Spinal cord (tissue), 10 donors: Measurements from ENCODE around the gene FCHSD2. TPM values are rescaled to one million over a fixed set of nuclear protein-coding genes. Genes with fewer than 3 reads are reported as not detected.
A peak's percentile ranks its signal among the peaks of the same experiment; 100 is the strongest.
"Not testable (repeated sequence)": the region's sequence is repeated elsewhere in the genome, so short reads cannot be mapped to it uniquely, and the experiment has no call there.

ENCODE experiments used
- DNase-seq, 6 donors: peaks; one replicate each; pipeline versions ENCODE4 v3.0.0 to v3.0.0-alpha.2; 2013 to 2015; ENCODE audit warnings: low spot score in 6 of 6, low read depth in 4 of 6
- H3K27ac ChIP-seq: one replicate; pipeline ENCODE4 v1.5.1; 2013; ENCODE audit warnings: low read depth, low read length, control low read depth
- H3K27me3 ChIP-seq: one replicate; pipeline ENCODE4 v1.6.1; 2013; ENCODE audit warnings: low read length; ENCODE audit not compliant: control insufficient read depth, insufficient read depth
- H3K36me3 ChIP-seq: one replicate; pipeline ENCODE4 v1.6.1; 2013; ENCODE audit warnings: low read length; ENCODE audit not compliant: control insufficient read depth, insufficient read depth
- H3K4me1 ChIP-seq: one replicate; pipeline ENCODE4 v1.6.1; 2013; ENCODE audit warnings: low read length; ENCODE audit not compliant: control insufficient read depth, insufficient read depth
- H3K4me3 ChIP-seq: one replicate; pipeline ENCODE4 v1.5.1; 2013; ENCODE audit warnings: low read depth, low read length, control low read depth
- H3K9me3 ChIP-seq: one replicate; pipeline ENCODE4 v1.6.1; 2013; ENCODE audit warnings: low read length; ENCODE audit not compliant: control insufficient read depth, insufficient read depth
- WGBS: methylation state at CpG from one replicate; pipeline ENCODE4 v1.1.5; 2013; ENCODE audit warnings: missing lambda C conversion rate; ENCODE audit not compliant: insufficient coverage; 5-methylcytosine and 5-hydroxymethylcytosine counted together
- polyA plus RNA-seq, 2 donors: library from polyadenylated mRNA; unstranded; fragments of 120-200 nt; gene quantifications; one replicate each; pipeline ENCODE4 v1.2.1, GENCODE V29; 2013; ENCODE audit not compliant: insufficient read length in 2 of 2
- total RNA-seq, 2 donors: library from RNA; depleted of rRNA in 1 of 2; stranded (reverse); fragments of 120-200 nt in 1 of 2; fragments of >200 nt in 1 of 2; gene quantifications; one replicate each; pipeline versions ENCODE4 v1.2.3 to v1.2.4, GENCODE V29; 2013 to 2014
- donor health status: healthy.

Gene FCHSD2
- total and polyA plus RNA-seq, 4 donors: 43.4 to 82.0 (median 58.8) TPM

DNA sequence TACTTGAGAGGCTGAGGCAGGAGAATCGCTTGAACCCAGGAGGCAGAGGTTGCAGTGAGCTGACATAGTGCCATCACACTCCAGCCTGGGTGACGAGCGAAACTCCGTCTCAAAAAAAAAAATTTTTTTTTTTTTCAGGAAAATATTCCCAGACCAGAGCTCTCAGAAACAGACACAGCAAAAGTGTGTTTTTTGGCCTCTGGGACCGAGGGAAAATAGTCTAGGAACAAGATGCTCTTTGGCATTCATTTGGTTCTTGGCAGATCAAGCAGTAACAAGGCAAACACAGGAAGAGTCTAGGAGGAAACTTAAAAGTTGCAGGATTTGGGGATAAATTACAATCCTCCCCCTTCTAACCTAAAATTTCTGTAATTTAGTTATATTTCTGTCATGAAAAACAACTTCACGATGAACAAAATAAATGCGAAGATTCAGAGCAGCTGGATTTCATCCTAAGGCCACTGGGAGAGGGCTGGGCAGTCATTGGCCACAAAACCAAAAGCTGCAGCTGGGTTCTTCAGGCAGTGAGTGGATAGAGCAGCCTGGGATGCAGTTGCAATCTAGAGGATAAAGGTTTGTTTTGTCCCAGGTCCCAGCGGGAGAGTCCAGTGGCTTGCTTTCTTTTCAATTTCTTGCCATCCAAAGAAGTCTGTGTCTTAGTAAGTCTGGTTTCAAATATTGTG lies 308.2 kb downstream of the FCHSD2 start:
- Histone ChIP-seq H3K4me1 (peaks cover 45% of the 10 kb centered on the region), H3K27me3 (no peaks in the 10 kb centered on the region), H3K36me3 (peaks cover 35% of the 10 kb centered on the region), H3K9me3 (no peaks in the 10 kb centered on the region), H3K27ac (peak overlapping the region; percentile 47), H3K4me3 (no peak overlapping the region)
- 53% methylated on average over 2 of the region's 8 CpGs for WGBS
- peak in 1 of 6 donors; percentile 70 for DNase-seq

DNA sequence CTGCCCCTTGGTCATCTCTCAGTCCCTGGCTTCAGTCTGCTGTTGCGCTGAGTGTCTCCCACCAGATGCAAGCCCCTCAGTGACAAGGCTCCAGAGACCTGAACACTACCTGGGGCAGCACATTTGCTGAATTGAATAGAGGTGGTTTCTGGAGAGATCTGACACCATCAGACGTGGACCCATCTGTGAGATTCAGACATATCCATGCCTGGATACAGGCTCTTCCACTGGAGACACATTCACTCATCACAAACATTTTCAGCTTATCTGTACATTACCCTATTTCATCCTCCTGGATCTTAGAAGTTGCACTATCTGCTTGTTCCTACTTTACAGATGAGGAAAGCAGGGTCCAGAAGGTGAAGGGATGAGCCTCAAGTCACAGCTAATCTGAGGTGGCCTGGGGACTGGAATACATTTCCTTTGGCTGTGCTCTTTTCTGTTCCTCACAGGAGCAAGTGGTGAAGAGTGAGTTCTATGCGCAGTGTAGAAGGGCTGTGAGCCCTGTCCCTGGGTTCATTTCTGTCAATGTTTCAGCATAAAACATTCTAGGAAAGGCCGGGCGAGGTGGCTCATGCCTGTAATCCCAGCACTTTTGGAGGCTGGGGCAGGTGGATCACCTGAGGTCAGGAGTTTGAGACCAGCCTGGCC lies 308.9 kb downstream of the FCHSD2 start:
- no peak for DNase-seq
- Histone ChIP-seq H3K27me3 (no peaks in the 10 kb centered on the region), H3K27ac (peak overlapping the region; percentile 47), H3K4me3 (no peak overlapping the region), H3K4me1 (peaks cover 45% of the 10 kb centered on the region), H3K36me3 (peaks cover 42% of the 10 kb centered on the region), H3K9me3 (no peaks in the 10 kb centered on the region)
- WGBS: 100% methylated on average over 5 of the region's 5 CpGs

DNA sequence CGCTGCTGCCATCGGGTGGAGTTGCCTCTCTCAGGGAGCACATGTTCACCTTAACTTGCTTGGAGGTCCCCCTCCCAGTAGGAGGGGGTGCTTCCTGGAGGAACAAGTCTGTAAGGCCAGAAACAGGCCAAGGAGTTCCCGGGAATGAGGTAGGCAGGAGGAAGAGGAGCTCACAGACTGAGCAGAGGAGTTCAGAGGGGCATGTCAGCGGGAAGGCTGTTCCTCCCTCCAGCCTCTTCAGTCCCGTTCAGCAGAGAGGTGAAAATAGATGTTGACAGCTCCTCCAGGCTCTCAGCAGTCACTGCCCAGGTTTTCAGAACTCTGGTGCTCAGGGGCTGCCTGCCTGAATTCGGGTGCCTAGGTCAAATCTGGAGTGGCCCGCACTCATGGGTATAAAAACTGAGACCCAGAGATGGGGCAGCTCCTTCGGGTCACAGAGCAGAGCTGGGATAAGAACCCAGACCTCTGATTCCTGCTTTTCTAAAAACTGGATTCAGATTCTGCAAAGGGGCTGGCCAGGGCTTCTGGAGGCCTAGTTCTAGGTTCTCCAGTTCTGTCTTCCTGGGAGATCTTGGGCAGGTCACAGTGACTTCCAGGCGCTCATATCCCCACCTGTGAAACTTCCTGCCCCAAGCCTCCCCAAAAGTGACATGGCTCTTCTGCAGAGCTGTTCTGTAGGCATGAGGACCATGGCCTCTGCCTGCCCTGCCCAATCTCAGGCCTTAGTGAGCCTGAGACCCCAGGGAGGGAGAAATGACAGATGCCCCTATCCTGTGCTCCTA lies 309.6 kb downstream of the FCHSD2 start:
- 83% methylated on average over 6 of the region's 9 CpGs for WGBS
- Histone ChIP-seq H3K27me3 (no peaks in the 10 kb centered on the region), H3K9me3 (no peaks in the 10 kb centered on the region), H3K27ac (no peak overlapping the region), H3K4me1 (peaks cover 45% of the 10 kb centered on the region), H3K36me3 (peaks cover 44% of the 10 kb centered on the region), H3K4me3 (no peak overlapping the region)
- DNase-seq: no peak

DNA sequence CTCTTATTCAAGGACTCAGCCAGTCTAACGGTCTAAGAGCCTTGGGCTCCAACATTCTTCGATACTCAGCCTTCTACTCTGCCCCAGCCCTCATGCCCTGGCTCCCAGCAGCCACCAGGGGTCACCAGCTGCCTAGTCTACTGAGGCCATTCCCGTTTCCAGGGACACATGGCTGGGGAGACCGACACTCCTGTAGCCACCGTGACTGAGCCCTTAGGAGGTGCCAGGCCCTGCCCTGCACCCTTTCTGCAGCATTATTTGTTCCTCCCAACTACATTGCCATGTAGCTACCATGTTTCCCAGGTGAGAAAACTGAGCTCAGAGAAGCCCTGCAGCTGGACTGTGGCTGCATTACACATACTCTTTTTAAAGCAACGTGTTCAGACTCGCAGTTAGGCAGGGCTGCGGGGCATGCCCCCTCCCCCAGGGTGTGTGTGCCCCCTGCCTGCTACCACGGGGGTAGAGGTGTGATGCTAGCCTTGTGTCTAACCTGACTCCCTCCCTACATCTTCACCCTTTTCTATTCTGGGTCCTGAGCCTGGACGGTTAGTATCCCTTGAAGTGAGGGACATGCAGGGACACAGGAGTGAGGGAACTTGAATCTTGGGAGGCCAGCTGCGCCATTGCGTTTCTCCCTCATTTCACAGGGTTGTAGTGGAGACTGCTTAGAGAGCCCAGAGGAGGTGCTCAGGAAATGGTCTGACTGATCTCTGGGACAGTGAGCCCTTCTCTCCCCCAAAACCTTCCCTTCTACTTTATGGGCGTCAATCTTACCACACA lies 310.4 kb downstream of the FCHSD2 start:
- Histone ChIP-seq H3K4me3 (no peak overlapping the region), H3K9me3 (no peaks in the 10 kb centered on the region), H3K4me1 (peaks cover 45% of the 10 kb centered on the region), H3K36me3 (peaks cover 47% of the 10 kb centered on the region), H3K27me3 (no peaks in the 10 kb centered on the region), H3K27ac (no peak overlapping the region)
- 31% methylated on average over 8 of the region's 13 CpGs for WGBS
- DNase-seq: peak in 4 of 6 donors; percentile 36 to 92 (median 77)

DNA sequence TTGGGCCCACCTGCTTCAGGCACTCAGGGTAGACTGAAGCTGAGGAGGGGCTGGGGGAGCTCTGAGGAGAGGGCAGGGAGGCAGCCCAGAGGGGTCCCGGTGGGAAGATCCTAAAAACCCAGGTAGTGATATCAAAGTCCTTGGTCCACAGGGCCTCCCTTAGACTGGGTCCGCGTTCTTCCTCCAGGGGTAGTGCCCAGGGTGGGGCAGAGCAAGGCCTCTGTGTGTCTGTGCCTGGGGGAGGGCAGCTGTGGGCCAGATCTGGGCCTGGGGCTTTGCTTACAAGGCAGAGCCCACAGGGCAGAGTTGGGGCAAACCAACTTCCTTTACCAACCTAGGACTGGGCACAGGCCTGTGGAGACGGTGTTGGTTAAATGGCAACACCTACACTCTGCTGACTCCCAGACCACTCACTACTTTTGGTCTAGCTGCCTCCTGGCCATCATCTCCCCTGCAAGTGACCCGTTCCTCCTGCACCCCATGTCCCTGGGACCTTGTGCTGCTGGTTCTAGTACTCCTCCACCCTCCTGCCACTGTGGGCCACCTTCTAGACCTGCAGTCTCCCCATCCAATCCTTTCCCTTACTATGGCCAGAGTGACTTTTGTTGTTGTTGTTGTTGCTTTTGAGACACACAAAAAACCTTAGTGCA lies 312.1 kb downstream of the FCHSD2 start:
- no peak overlapping the region for H3K27ac ChIP-seq
- peaks cover 35% of the 10 kb centered on the region for H3K4me1 ChIP-seq
- WGBS: 96% methylated on average over 5 of the region's 5 CpGs
- no peak for DNase-seq
- H3K9me3 ChIP-seq: no peaks in the 10 kb centered on the region
- H3K36me3 ChIP-seq: peaks cover 54% of the 10 kb centered on the region
- H3K27me3 ChIP-seq: no peaks in the 10 kb centered on the region
- no peak overlapping the region for H3K4me3 ChIP-seq

DNA sequence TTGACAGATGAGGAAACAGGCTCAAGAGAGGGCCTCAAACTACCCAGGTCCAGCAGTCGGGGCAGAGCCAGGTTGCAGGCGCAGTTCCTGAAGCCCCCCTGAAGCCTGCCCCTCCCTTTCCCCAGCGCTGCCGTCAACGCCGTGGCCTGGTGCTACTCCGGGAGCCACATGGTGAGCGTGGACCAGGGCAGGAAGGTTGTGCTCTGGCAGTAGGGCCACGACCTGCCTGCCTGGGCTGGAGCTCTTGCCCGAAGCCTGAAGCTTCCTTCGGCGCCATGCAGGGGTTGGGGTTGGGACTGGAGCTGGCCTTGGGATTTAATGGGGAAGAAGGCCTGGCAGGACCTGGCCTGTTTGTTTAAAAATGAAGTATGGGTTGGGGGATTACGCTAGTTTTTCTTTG lies 312.9 kb downstream of the FCHSD2 start:
- H3K9me3 ChIP-seq: no peaks in the 10 kb centered on the region
- H3K27ac ChIP-seq: no peak overlapping the region
- peaks cover 28% of the 10 kb centered on the region for H3K4me1 ChIP-seq
- H3K4me3 ChIP-seq: no peak overlapping the region
- no peaks in the 10 kb centered on the region for H3K27me3 ChIP-seq
- DNase-seq: no peak
- peaks cover 62% of the 10 kb centered on the region for H3K36me3 ChIP-seq
- WGBS: 84% methylated on average over 9 of the region's 13 CpGs

DNA sequence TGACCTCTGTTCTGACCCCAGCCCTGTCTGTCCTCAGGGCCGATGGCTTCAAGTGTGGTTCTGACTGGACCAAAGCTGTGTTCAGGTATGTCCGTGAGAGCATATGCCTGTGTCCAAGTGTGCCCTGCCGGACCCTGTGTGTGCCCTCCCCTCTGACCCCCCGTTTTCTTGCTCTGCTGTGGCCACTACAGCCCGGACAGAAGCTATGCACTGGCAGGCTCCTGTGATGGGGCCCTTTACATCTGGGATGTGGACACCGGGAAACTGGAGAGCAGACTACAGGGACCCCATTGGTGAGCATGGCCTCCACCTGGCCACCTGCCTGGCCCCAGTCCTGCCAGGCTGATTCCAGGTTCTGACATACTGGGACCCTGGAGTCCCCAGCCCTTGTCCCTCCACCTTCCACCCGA lies 313.4 kb downstream of the FCHSD2 start:
- peaks cover 23% of the 10 kb centered on the region for H3K4me1 ChIP-seq
- H3K27me3 ChIP-seq: no peaks in the 10 kb centered on the region
- no peak overlapping the region for H3K27ac ChIP-seq
- DNase-seq: no peak
- WGBS: 90% methylated on average over 7 of the region's 7 CpGs
- H3K36me3 ChIP-seq: peaks cover 65% of the 10 kb centered on the region
- no peak overlapping the region for H3K4me3 ChIP-seq
- H3K9me3 ChIP-seq: no peaks in the 10 kb centered on the region

DNA sequence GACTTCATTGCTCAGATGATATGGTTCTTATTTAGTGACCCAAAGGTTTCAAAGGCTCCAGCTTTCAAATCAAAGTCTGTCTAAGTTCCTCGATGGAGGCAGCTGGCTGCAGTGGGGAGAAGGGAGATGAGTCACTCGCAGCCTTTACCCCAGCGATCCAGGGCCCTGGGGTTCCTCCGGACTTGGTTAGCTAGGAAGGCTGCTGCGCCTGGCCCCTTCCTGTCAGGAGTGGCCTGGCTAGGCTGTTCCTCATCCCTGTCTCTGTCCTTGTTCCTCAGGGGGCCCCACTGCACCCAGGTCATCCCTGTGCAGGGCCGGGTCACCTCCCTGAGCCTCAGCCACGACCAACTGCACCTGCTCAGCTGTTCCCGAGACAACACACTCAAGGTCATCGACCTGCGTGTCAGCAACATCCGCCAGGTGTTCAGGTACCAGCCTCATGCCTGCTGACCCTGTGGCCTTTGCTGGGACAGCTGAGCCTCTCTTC lies 314.0 kb downstream of the FCHSD2 start:
- WGBS: 88% methylated on average over 11 of the region's 11 CpGs
- Histone ChIP-seq H3K27ac (no peak overlapping the region), H3K4me1 (peaks cover 19% of the 10 kb centered on the region)

DNA sequence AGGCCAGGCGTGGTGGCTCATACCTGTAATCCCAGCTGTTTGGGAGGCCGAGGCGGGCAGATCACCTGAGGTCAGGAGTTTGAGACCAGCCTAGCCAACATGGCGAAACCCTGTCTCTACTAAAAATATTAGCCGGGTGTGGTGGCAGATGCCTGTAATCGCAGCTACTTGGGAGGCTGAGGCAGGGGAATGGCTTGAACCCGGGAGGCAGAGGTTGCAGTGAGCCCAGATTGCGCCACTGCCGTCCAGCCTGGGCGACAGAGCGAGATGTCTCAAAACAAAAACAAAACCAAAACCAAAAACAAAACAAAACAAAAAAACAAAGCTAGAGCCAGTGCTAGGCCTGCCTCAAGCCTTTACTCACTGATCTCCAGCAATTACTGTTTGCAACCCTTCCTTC lies 314.5 kb downstream of the FCHSD2 start:
- whole genome bisulfite sequencing: 98% methylated on average over 5 of the region's 11 CpGs
- DNase-seq, H3K27ac ChIP-seq, H3K4me3 ChIP-seq, H3K9me3 ChIP-seq, H3K27me3 ChIP-seq: not testable (repeated sequence)
- peaks cover 62% of the 10 kb centered on the region for H3K36me3 ChIP-seq
- H3K4me1 ChIP-seq: peaks cover 19% of the 10 kb centered on the region

More for the DNA sequence above, 314.0 kb downstream of the FCHSD2 start:
- no peaks in the 10 kb centered on the region for H3K9me3 ChIP-seq
- DNase-seq: no peak
- H3K36me3 ChIP-seq: peaks cover 65% of the 10 kb centered on the region
- no peaks in the 10 kb centered on the region for H3K27me3 ChIP-seq
- no peak overlapping the region for H3K4me3 ChIP-seq
